GM12865 (cell line): ENCODE measurements around the gene SPEG.

Source experiments
- DNase-seq: peaks from one replicate; pipeline ENCODE4 v3.0.0; 2010; ENCODE audit warnings: low read depth
- H3K4me3 ChIP-seq: 2 replicates; pipeline ENCODE4 v1.5.1; 2011; ENCODE audit warnings: mild to moderate bottlenecking, low read depth, low read length, control low read depth
- TF ChIP-seq, protein P1 (sequence below): IDR thresholded peaks from 2 replicates; pipeline ENCODE4 v1.5.1; 2011; ENCODE audit warnings: low read length, control low read depth, low read depth, inconsistent platforms; ENCODE audit not compliant: insufficient read depth; ENCODE audit errors: missing control alignments

The SPEG gene

DNA sequence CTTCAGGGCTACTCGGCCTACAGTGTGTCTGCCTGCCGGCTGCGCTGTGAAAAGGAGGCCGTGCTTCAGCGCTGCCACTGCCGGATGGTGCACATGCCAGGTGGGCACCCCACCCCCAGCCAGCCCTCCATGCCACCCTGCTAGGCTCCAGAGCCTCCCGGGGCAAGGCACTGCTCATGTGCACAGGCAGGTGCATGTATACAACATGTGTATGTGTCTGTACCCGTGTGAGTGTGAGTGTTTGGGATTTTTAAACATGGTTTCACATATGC, 97.7 kb downstream of the SPEG start:
- DNase-seq, result no peak
- TF ChIP-seq, protein P1, sequence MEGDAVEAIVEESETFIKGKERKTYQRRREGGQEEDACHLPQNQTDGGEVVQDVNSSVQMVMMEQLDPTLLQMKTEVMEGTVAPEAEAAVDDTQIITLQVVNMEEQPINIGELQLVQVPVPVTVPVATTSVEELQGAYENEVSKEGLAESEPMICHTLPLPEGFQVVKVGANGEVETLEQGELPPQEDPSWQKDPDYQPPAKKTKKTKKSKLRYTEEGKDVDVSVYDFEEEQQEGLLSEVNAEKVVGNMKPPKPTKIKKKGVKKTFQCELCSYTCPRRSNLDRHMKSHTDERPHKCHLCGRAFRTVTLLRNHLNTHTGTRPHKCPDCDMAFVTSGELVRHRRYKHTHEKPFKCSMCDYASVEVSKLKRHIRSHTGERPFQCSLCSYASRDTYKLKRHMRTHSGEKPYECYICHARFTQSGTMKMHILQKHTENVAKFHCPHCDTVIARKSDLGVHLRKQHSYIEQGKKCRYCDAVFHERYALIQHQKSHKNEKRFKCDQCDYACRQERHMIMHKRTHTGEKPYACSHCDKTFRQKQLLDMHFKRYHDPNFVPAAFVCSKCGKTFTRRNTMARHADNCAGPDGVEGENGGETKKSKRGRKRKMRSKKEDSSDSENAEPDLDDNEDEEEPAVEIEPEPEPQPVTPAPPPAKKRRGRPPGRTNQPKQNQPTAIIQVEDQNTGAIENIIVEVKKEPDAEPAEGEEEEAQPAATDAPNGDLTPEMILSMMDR, result no peak
- no peak overlapping the region for H3K4me3 ChIP-seq

- DNase-seq, result no peak
- TF ChIP-seq, protein P1, result no peak
- H3K4me3 ChIP-seq, result no peak overlapping the region
Observed at GRCh38 chr2:219533930-219534661, 99.5 kb downstream of the SPEG start.

DNA sequence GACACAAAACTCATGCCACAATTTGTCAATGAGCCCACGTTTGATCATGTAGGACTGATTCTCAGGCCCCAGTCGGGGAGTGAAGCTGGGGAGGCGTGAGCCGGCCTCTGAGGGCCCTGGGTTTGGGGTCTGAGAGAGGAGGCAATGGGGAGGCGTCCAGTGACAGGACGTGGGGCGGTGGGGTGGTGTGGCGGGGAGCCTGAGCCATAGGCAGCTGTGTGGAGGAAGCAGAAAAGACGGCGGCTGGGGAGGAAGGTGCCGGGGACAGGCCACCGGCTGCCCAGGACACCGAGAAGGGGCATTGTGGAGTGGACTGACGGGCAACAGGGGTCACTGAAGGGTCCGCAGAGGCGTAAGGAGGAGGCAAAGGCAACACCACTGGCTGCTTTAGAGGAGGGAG, 101.8 kb downstream of the SPEG start:
- no peak for DNase-seq
- TF ChIP-seq, protein P1, result no peak
- H3K4me3 ChIP-seq, result no peak overlapping the region

- TF ChIP-seq, protein P1, result no peak
- no peak for DNase-seq
- no peak overlapping the region for H3K4me3 ChIP-seq
Observed at GRCh38 chr2:219536967-219537366, 102.3 kb downstream of the SPEG start.

GRCh38 chr2:219537657-219538488, 103.2 kb downstream of the SPEG start:
- no peak overlapping the region for H3K4me3 ChIP-seq
- TF ChIP-seq, protein P1, result no peak
- no peak for DNase-seq

GRCh38 chr2:219538504-219538951, 103.9 kb downstream of the SPEG start:
- TF ChIP-seq, protein P1, result no peak
- DNase-seq, result no peak
- H3K4me3 ChIP-seq, result no peak overlapping the region
